Globus pallidus (tissue), 1 donor: ENCODE measurements around the gene GPC6.
A peak's percentile ranks its signal among the peaks of the same experiment; 100 is the strongest.
"Not testable (repeated sequence)": the region's sequence is repeated elsewhere in the genome, so short reads cannot be mapped to it uniquely, and the experiment has no call there.

ENCODE experiments used
- DNase-seq: peaks from one replicate; pipeline ENCODE4 v3.0.0-alpha.2; 2015; ENCODE audit warnings: low spot score

The GPC6 gene

GRCh38 chr13:94204946-94205345, 978.3 kb downstream of the GPC6 start:
- DNase-seq, result no peak

GRCh38 chr13:94205896-94206295, 979.3 kb downstream of the GPC6 start:
- no peak for DNase-seq

DNA sequence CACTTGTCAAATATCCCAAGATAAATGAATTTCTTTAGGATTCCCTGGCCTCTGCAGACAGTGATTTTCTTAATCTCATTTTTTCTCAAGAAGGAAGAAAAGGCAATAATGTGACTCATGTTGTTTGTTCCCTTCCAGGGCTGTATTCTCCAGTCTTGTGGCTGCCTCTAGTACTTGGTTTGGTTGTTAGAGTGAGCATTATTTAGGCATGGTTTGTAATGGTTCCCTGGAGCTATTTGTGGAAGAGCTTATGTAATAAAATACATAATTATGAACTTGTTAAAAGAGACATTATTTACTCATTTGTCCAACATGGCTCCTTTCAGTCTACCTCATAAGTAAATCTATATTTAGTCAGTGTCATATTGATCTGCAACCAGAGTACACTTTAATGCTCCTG, 982.5 kb downstream of the GPC6 start:
- DNase-seq, result no peak

DNA sequence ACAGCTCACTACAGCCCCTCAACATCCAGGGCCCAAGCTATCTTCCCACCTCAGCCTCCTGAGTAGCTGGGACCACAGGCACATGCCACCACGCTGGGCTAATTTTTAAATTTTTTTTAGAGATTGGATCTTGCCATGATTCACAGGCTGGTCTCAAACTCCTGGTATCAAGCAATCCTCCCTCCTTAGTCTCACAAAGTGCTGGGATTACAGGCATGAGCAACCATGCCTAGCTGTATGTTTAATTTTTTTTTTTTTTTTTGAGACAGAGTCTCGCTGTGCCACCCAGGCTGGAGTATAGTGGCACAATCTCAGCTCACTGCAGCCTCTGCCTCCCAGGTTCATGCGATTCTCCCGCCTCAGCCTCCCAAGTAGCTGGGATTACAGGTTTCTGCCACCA, 983.3 kb downstream of the GPC6 start:
- not testable (repeated sequence) for DNase-seq

GRCh38 chr13:94210816-94211215, 984.2 kb downstream of the GPC6 start:
- no peak for DNase-seq

DNA sequence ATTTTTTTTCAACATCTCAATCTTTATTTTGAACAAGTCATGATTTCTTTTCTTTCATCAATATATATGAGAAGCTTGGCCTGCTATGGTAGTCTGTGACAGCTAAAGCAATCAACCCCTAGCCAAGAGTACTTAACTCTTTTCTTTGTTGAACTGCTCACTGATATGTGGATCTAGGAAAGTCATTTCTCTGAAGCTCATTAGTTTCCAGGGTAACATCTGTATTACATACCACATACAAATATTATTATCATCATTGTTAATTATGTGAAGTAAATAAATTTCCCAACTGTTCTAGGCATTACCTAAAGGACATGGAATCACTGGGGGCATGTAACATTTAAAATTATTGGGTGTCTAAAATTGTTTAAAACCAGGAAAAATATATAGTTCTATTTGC, 985.6 kb downstream of the GPC6 start:
- no peak for DNase-seq

- DNase-seq, result no peak
These were observed 987.5 kb downstream of the GPC6 start for GRCh38 chr13:94214121-94214520.

GRCh38 chr13:94214975-94215374, 988.4 kb downstream of the GPC6 start:
- no peak for DNase-seq

DNA sequence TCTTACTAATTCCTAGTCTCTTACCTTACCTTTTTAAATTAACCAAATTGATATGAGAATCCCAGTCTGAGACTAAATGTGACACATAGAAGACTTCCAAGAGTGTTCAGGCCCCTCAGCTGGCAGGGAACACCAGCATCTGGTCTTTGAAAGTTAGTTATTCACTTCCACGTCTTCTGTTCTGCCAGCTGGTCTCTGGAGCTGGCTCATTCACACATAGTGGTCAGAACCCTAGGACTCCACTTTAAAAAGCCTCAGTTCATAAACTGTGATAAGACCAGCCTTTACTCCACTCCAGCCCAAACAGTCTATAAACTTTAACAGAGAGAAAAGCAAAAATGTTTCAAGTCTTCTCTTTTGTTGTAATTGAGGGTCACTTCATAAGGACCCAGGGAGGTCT, 989.9 kb downstream of the GPC6 start:
- DNase-seq, result no peak

DNA sequence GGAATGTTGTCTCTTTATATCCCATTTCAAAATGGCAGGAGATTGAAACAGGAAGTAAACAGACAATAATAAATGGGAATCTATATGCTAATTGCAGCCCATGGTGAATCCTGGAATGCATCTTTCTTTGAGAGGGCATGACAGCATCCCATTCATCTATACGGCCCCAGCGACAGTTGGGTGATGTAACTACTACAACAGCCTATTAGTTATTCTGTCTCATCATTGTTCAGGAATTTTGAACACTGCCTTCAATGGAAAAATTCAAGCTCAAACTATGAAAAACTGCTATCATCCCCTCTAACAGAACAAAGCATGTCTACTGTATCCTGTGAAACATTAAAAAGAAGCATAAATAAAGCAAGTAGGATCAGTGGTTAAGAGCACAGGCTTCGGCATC, 990.8 kb downstream of the GPC6 start:
- DNase-seq, result no peak

DNA sequence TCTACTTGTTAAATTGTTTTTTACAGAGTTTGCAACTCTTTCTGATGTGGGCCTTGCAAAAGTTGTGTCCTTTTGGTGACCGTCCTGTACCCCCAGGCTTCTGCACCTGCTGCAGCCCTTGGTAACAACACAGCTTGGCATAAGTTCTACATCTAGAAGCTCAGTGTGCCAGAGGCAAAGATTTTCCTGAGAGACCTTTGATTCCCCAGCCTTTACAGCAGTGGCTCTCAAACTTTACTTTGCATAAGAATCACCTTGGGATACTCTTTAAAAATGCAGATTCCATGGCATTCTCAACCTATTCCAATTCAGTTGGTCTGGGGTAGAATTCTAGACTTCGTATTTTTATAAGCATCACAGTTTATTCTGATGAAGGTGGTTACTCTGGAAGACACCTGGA, 991.9 kb downstream of the GPC6 start:
- DNase-seq, result no peak

DNA sequence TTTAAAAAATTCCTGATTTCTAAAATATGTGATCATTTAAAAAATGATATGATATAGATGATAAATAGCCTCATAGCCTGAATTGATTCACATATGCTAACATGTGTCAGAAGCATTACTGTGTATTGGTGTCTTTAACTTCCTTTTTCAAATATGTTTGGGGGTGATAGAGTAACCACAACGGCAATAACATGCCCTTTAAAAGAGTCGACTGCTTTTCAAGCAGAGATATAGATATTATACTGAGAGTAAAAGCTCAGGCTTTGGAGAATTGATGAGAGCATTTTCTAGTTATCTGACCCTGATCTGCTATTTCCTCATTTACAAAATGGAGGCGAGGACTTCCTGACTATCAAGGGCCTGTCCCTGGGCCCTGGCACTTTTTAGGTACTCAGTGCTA, 992.3 kb downstream of the GPC6 start:
- DNase-seq, result no peak

DNA sequence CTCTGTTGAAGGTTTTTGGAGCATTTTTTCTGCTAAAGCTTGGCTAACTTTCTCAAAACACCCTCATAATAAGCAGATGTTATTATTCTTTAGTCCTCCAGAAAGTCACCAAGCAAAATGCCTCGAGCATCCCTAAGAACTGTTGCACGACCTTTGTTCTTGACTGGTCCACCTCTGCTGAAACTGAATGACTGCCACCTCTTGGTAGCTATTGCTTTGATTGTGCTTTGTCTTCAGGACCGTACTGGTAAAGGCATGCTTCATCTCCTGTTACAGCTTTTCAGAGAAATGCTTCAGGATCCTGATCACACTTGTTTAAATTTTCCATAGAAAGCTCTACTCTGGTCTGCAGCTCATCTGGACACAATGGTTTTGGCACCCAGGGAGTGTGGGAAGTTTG, 998.1 kb downstream of the GPC6 start:
- no peak for DNase-seq

DNA sequence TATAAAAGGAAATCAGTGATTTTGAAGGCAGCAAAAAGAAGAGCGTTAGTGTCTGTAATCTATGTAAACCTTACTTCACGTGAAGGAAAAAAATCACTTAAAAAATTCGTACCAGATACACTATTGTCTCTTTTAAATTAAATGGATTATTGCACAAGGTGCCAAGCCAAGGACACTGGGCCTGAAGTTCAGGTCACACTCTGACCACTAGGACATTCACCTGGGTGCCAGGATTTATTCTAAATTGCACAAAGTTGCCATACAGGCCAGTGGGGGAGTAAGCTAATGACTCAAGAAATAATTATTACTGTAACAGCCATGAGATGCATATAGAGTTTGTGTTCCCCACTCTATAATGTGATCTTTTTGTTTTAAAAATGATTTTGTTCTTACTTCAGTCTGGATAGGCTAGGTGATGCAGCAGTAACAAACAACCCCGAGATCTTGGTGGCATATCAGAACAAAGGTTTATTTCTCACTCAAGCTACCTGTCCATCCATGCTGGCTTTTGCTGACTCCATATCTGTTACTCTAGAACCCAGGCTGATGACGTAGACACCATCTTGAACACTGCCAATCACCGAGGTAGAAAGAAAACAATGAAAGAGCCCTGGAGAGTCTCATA, 1000.8 kb downstream of the GPC6 start:
- DNase-seq, result no peak

DNA sequence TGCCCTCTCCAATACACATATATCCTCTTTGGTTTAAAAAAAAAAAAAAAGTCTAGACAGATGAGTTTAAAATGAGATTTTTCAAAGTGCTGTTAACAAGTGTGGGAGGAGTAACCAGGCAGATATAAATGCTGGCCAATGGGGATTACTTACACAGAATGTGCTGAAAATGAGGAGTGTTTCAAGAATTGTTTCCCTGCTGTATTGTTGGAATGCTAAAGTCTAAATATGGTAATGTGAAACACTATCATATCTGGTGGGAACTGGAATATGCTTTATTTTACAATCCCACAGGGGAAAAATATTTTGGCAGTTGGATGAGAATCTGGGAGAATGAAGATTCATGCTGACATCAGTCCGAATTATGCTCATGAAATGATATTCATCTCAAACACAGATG, 1002.2 kb downstream of the GPC6 start:
- DNase-seq, result no peak

- DNase-seq, result no peak
These were observed 1005.7 kb downstream of the GPC6 start for GRCh38 chr13:94232161-94232950.

DNA sequence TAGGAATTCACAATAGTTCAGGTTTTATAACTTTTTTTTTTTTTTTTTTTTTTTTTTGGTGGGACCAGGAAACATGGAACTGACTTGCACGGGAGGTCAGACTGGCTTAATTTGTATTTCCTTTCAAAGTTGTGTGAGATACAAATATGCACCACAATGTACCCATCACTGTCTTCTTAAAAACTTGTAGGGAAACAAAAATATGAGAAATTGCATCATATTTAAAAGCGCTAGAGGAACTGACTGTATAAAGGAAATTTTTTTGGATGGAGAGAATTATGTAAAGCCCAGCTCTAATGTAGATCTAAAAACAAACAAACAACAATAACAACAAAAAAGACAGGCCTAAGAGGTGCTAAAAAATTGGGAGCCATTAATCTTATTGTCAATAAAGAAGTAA, 1006.3 kb downstream of the GPC6 start:
- DNase-seq, result peak; percentile 7

DNA sequence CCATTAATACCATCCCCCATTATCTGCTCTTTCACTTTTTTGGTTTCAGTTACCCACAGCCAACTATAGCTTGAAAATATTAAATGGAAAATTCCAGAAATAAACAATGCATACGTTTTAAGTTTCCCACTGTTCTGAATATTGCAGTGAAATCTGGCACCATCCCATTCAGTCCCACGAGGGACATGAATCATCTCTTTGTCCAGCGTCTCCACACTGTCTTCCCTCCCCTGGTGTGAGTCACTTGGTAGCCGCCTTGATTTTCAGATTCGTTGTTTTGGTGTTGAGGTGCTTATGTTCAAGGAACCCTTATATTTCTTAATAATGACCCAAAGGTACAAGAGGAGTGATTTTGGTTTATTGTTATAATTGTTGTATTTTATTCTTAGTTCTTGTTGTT, 1006.8 kb downstream of the GPC6 start:
- peak; percentile 68 for DNase-seq

DNA sequence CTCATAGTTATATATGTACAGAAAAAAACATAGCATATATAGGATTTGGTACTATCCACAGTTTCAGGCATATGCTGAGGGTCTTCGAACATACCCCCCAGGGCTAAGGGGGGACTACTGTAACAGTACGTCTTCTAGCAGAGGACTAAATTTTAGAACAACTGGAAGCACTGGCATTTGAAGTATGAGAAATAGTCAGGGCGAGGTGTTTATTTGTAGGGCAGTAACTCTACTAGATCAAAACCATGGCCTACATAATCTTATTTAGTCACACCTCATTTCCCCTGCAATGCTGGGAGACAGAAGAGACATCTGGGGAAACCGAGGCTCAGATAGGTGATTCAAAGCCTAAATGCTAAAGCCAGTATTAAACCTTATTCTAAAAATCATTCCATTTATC, 1007.2 kb downstream of the GPC6 start:
- DNase-seq, result no peak

DNA sequence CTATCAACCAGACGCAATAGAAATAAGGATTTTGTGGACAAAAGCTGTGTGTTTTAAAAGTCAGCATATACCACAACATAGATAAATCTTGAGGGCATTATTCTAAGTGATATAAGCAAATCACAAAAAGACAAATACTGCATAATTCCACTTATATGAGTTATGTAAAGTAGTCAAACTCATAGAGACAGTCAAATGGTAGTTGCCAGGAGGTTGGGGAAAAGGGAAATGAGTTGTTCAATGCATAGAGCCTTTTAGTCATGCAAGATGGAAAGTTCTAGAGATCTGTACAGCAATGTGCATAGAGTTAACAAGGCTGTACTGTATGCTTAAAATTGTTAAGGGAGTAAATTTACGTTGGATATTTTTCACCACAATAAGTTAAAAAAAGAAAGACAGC, 1008.1 kb downstream of the GPC6 start:
- DNase-seq, result no peak

DNA sequence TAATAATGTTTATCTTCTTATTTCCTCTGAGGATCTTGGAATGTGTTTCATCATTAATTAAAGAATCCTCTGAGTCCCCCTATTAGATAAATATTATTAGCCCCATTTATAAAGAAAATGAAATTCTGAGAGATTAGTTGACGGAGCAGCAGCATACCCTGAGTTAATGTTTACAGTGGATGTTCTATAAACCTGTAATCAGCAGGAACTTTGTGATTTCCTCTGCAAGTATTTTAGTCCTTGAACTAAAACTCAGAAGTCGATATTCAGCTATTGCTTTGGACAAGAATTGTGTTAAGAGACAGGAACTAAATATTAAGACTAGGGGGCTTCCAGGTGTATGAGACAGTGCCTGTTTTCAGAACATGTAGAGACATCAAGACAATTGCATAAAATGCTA, 1009.5 kb downstream of the GPC6 start:
- DNase-seq, result no peak

DNA sequence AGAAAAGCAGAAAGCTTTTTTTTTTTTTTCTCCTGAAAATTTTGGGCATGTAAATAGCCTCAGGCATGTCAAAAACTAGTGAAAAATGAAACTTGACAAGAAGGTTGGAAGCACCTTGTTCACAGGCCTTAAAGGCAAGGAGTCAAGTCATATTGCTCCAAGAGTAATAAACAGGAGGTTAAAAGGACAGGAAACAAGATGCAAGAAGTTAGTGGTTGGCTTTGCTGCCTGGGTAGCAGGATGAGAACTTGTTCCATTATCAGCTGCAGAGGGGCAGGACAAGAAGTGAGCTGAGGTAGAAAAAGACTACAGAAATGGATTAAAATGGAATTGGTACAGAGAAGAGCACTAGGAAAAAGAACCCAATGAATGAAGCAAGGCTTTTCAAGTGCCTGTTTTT, 1010.3 kb downstream of the GPC6 start:
- DNase-seq, result no peak

GRCh38 chr13:94239135-94239534, 1012.5 kb downstream of the GPC6 start:
- no peak for DNase-seq

- no peak for DNase-seq
These were observed 1015.9 kb downstream of the GPC6 start for GRCh38 chr13:94242554-94242953.
